GM12874 (cell line): Measurements from ENCODE around the gene ATP13A2.
A peak's percentile ranks its signal among the peaks of the same experiment; 100 is the strongest.

ENCODE experiments used
- CTCF ChIP-seq: IDR thresholded peaks from 2 replicates; pipeline ENCODE4 v1.5.1; 2011; ENCODE audit warnings: low read depth, mild to moderate bottlenecking, control low read depth, low read length, moderate library complexity; ENCODE audit not compliant: insufficient read depth

The ATP13A2 gene

GRCh38 chr1:16965486-16966067 lies 46.2 kb downstream of the ATP13A2 start:
- TF ChIP-seq CTCF, result no peak

- no peak for TF ChIP-seq CTCF
Measured at GRCh38 chr1:16961297-16962133, 50.2 kb downstream of the ATP13A2 start.

GRCh38 chr1:16960560-16961296 lies 51.0 kb downstream of the ATP13A2 start:
- peak; percentile 89 for TF ChIP-seq CTCF

GRCh38 chr1:16958475-16958874 lies 53.3 kb downstream of the ATP13A2 start:
- TF ChIP-seq CTCF, result no peak

GRCh38 chr1:16957731-16958130 lies 54.0 kb downstream of the ATP13A2 start:
- TF ChIP-seq CTCF, result no peak

- TF ChIP-seq CTCF, result no peak
Measured at GRCh38 chr1:16956775-16957174, 55.0 kb downstream of the ATP13A2 start.

GRCh38 chr1:16955186-16955585 lies 56.5 kb downstream of the ATP13A2 start:
- no peak for TF ChIP-seq CTCF
